Gastroesophageal sphincter (tissue), 4 donors: ENCODE data around the gene FCER1A. TPM values are rescaled to one million over a fixed set of nuclear protein-coding genes. Genes with fewer than 3 reads are reported as not detected.

Source experiments
- ATAC-seq: fragments of 150-250 bp; one replicate; pipeline ENCODE4 v1.9.1; 2016; ENCODE audit warnings: mild to moderate bottlenecking, moderate library complexity
- H3K27ac ChIP-seq, 4 donors: fragments of 200-600 bp; sonication (generic) in 3 of 4; 1 replicate in 3 of 4; 2 replicates in 1 of 4; pipeline ENCODE4 v1.5.1; 2016 to 2019
- H3K27me3 ChIP-seq: fragments of 200-600 bp; sonication (generic); one replicate; pipeline ENCODE4 v1.5.1; 2019
- H3K36me3 ChIP-seq, 2 donors: fragments of 200-600 bp; sonication (generic); one replicate each; pipeline ENCODE4 v1.5.1; 2019; ENCODE audit warnings: control low read depth in 1 of 2
- H3K4me1 ChIP-seq, 3 donors: fragments of 200-600 bp; sonication (generic); 1 replicate in 2 of 3; 2 replicates in 1 of 3; pipeline ENCODE4 v1.5.1; 2016 to 2019; ENCODE audit warnings: control low read depth in 2 of 3
- H3K4me3 ChIP-seq, 2 donors: fragments of 200-600 bp; sonication (generic); one replicate each; pipeline ENCODE4 v1.5.1; 2019; ENCODE audit warnings: mild to moderate bottlenecking in 1 of 2, moderate library complexity in 1 of 2
- H3K9me3 ChIP-seq, 3 donors: fragments of 200-600 bp; sonication (generic); one replicate each; pipeline ENCODE4 v1.5.1; 2017 to 2019; ENCODE audit warnings: control low read depth in 2 of 3
- CTCF ChIP-seq, 4 experiments: fragments of 200-600 bp in 2 of 4; fragments of 450-650 bp in 2 of 4; sonication (generic) in 1 of 4; IDR thresholded peaks; one replicate each; pipeline ENCODE4 v1.5.1; 2017 to 2019; ENCODE audit warnings: antibody characterized with exemption in 4 of 4, mild to moderate bottlenecking in 2 of 4, moderate library complexity in 2 of 4
- EP300 ChIP-seq: sonication (generic); formaldehyde crosslinking; IDR thresholded peaks from one replicate; pipeline ENCODE4 v1.6.1; 2017; ENCODE audit warnings: antibody characterized with exemption, mild to moderate bottlenecking
- POLR2A ChIP-seq, 2 donors: fragments of 450-650 bp; IDR thresholded peaks; one replicate each; pipeline ENCODE4 v1.6.1; 2017; ENCODE audit warnings: antibody characterized with exemption in 2 of 2, mild to moderate bottlenecking in 2 of 2, moderate library complexity in 1 of 2
- POLR2AphosphoS5 ChIP-seq: sonication (generic); formaldehyde crosslinking; IDR thresholded peaks from one replicate; pipeline ENCODE4 v1.6.1; 2017; ENCODE audit warnings: antibody characterized with exemption
- WGBS, 2 donors: methylation state at CpG; one replicate each; pipeline ENCODE4 v1.1.5; 2018; ENCODE audit warnings: low coverage in 1 of 2; 5-methylcytosine and 5-hydroxymethylcytosine counted together
- total RNA-seq, 4 donors: library from RNA; depleted of rRNA; stranded (reverse); fragments of >200 nt; gene quantifications; one replicate each; pipeline ENCODE4 v1.1.0, GENCODE V29; 2016

Gene FCER1A
- total RNA-seq, 4 donors from 2014 or later = 1.2 to 1.6 (median 1.5) TPM; not detected in 1

- Histone ChIP-seq H3K4me1 (no peaks in the 10 kb centered on the region), H3K9me3 (no peaks in the 10 kb centered on the region), H3K4me3 (no peak overlapping the region), H3K27me3 (no peaks in the 10 kb centered on the region), H3K27ac (no peak overlapping the region), H3K36me3 (no peaks in the 10 kb centered on the region)
- ATAC-seq = no peak
- TF ChIP-seq CTCF (IDR thresholded peaks at IDR 0.05) = no peak
- no peak for TF ChIP-seq POLR2AphosphoS5
- no peak for TF ChIP-seq POLR2A (IDR thresholded peaks at IDR 0.05)
- no peak for TF ChIP-seq EP300
Observed at GRCh38 chr1:159275891-159276290, 26.2 kb upstream of the FCER1A start.

GRCh38 chr1:159279773-159280172 is 22.4 kb upstream of the FCER1A start:
- 33 to 34% methylated on average over 5 of the region's 5 CpGs for WGBS, 2 donors

GRCh38 chr1:159282118-159282517 is 20.0 kb upstream of the FCER1A start:
- no peak for ATAC-seq
- WGBS, 2 donors = 12 to 15% methylated on average over 2 of the region's 2 CpGs
- no peaks in the 10 kb centered on the region for H3K27me3 ChIP-seq
- TF ChIP-seq POLR2A (IDR thresholded peaks at IDR 0.05) (no peak), EP300 (no peak), CTCF (IDR thresholded peaks at IDR 0.05) (no peak), POLR2AphosphoS5 (no peak)
- H3K9me3 ChIP-seq = no peaks in the 10 kb centered on the region
- no peaks in the 10 kb centered on the region for H3K4me1 ChIP-seq
- H3K36me3 ChIP-seq = no peaks in the 10 kb centered on the region
- no peak overlapping the region for H3K27ac ChIP-seq
- H3K4me3 ChIP-seq = no peak overlapping the region

More at GRCh38 chr1:159279773-159280172, 22.4 kb upstream of the FCER1A start:
- no peaks in the 10 kb centered on the region for H3K27me3 ChIP-seq
- no peak for ATAC-seq
- no peak overlapping the region for H3K4me3 ChIP-seq
- no peaks in the 10 kb centered on the region for H3K9me3 ChIP-seq
- TF ChIP-seq EP300 (no peak), POLR2AphosphoS5 (no peak), POLR2A (IDR thresholded peaks at IDR 0.05) (no peak), CTCF (IDR thresholded peaks at IDR 0.05) (no peak)
- no peak overlapping the region for H3K27ac ChIP-seq
- no peaks in the 10 kb centered on the region for H3K4me1 ChIP-seq
- H3K36me3 ChIP-seq = no peaks in the 10 kb centered on the region

GRCh38 chr1:159289060-159289459 is 13.1 kb upstream of the FCER1A start:
- no peak overlapping the region for H3K27ac ChIP-seq
- TF ChIP-seq POLR2AphosphoS5 (no peak), EP300 (no peak), CTCF (IDR thresholded peaks at IDR 0.05) (no peak), POLR2A (IDR thresholded peaks at IDR 0.05) (no peak)
- no peak for ATAC-seq
- no peaks in the 10 kb centered on the region for H3K27me3 ChIP-seq
- H3K36me3 ChIP-seq = no peaks in the 10 kb centered on the region
- H3K4me3 ChIP-seq = no peak overlapping the region
- H3K4me1 ChIP-seq = no peaks in the 10 kb centered on the region
- WGBS, 2 donors = 62 to 83% methylated on average over 1 to 2 of the region's 2 CpGs
- H3K9me3 ChIP-seq = no peaks in the 10 kb centered on the region

GRCh38 chr1:159291424-159291823 is 10.7 kb upstream of the FCER1A start:
- TF ChIP-seq POLR2A (IDR thresholded peaks at IDR 0.05) (no peak), POLR2AphosphoS5 (no peak), EP300 (no peak), CTCF (IDR thresholded peaks at IDR 0.05) (no peak)
- no peaks in the 10 kb centered on the region for H3K9me3 ChIP-seq

More at GRCh38 chr1:159291424-159291823, 10.7 kb upstream of the FCER1A start:
- Histone ChIP-seq H3K27ac (no peak overlapping the region), H3K4me1 (no peaks in the 10 kb centered on the region), H3K36me3 (no peaks in the 10 kb centered on the region), H3K27me3 (no peaks in the 10 kb centered on the region), H3K4me3 (no peak overlapping the region)
- WGBS, 2 donors = 88 to 100% methylated on average over 1 of the region's 1 CpG
- no peak for ATAC-seq
